Calu3 (cell line): ENCODE data around the gene PTAFR. TPM values are rescaled to one million over a fixed set of nuclear protein-coding genes. Genes with fewer than 3 reads are reported as not detected.

Source experiments
- BruUV-seq: library from RNA; stranded (reverse); fragments of 400-500 nt; replicated peaks from 2 replicates; lab custom pipeline; 2021; lab: Mats Ljungman, UMichigan
- CTCF ChIA-PET: fragments of 300-600 bp; sonication (Branson Sonifier 250); formaldehyde crosslinking; loops from one replicate; lab custom pipeline; 2022; ENCODE audit warnings: antibody characterized with exemption; lab: Charles Lee
- DNase-seq: peaks from one replicate; pipeline ENCODE4 v3.0.0; 2022
- H3K27ac Mint-ChIP-seq: one replicate; pipeline ENCODE4 v1.8.0; 2022; ENCODE audit warnings: mixed read lengths; ENCODE audit not compliant: unreplicated experiment
- H3K27me3 Mint-ChIP-seq: one replicate; pipeline ENCODE4 v1.8.0; 2022; ENCODE audit warnings: mixed read lengths; ENCODE audit not compliant: unreplicated experiment
- H3K36me3 Mint-ChIP-seq: one replicate; pipeline ENCODE4 v1.8.0; 2022; ENCODE audit warnings: mild to moderate bottlenecking, moderate library complexity, mixed read lengths; ENCODE audit not compliant: insufficient read depth, unreplicated experiment
- H3K4me1 Mint-ChIP-seq: one replicate; pipeline ENCODE4 v1.8.0; 2022; ENCODE audit warnings: mild to moderate bottlenecking, low read depth, mixed read lengths; ENCODE audit not compliant: unreplicated experiment
- H3K4me3 Mint-ChIP-seq: one replicate; pipeline ENCODE4 v1.8.0; 2022; ENCODE audit warnings: mild to moderate bottlenecking, low read depth, moderate library complexity, mixed read lengths; ENCODE audit not compliant: unreplicated experiment
- H3K9me3 Mint-ChIP-seq: one replicate; pipeline ENCODE4 v1.8.0; 2022; ENCODE audit warnings: low read depth, mixed read lengths; ENCODE audit not compliant: unreplicated experiment
- CTCF ChIP-seq: fragments of 200-600 bp; IDR thresholded peaks from one replicate; pipeline ENCODE4 v1.8.0; 2022; ENCODE audit warnings: antibody characterized with exemption; ENCODE audit not compliant: unreplicated experiment
- intact Hi-C: fragments of 100-400 bp; cut with micrococcal nuclease; formaldehyde crosslinking; loops from one replicate; pipeline ENCODE4 v1.10.0; 2022; ENCODE audit not compliant: unreplicated experiment
- total RNA-seq: library from RNA; stranded (reverse); gene quantifications from 2 replicates; pipeline ENCODE4 v1.2.3, GENCODE V29; 2022

The PTAFR gene
- total RNA-seq, 1 experiment from 2014 or later: 2.5 TPM

GRCh38 chr1:28159680-28160079, 16.8 kb downstream of the PTAFR start:
- TF ChIP-seq CTCF: no peak
- no TSS peak for BruUV-seq
- no peak for DNase-seq
- CTCF ChIA-PET: interaction anchor here (0.6 kb wide), 1 partner anchor 12 kb away, joined by 3 read pairs; no protein-coding TSS in a partner anchor
- no peaks in the 10 kb centered on the region for H3K36me3 Mint-ChIP-seq
- no peak overlapping the region for H3K27ac Mint-ChIP-seq
- intact Hi-C loops: no loop called here
- H3K4me3 Mint-ChIP-seq: no peak overlapping the region
- no peaks in the 10 kb centered on the region for H3K9me3 Mint-ChIP-seq
- H3K27me3 Mint-ChIP-seq: no peaks in the 10 kb centered on the region
- H3K4me1 Mint-ChIP-seq: no peaks in the 10 kb centered on the region

GRCh38 chr1:28159243-28159642, 17.2 kb downstream of the PTAFR start:
- Mint-ChIP-seq H3K27me3 (no peaks in the 10 kb centered on the region), H3K4me3 (no peak overlapping the region), H3K9me3 (no peaks in the 10 kb centered on the region), H3K4me1 (no peaks in the 10 kb centered on the region), H3K27ac (no peak overlapping the region), H3K36me3 (no peaks in the 10 kb centered on the region)
- CTCF ChIA-PET: no interaction called here
- no peak for DNase-seq
- intact Hi-C loops: no loop called here
- no TSS peak for BruUV-seq
- TF ChIP-seq CTCF: no peak

GRCh38 chr1:28157894-28158293, 18.6 kb downstream of the PTAFR start:
- CTCF ChIA-PET: no interaction called here
- TF ChIP-seq CTCF: no peak
- no peaks in the 10 kb centered on the region for H3K9me3 Mint-ChIP-seq
- BruUV-seq: no TSS peak
- intact Hi-C loops: no loop called here
- H3K4me1 Mint-ChIP-seq: peaks cover 7% of the 10 kb centered on the region
- H3K27me3 Mint-ChIP-seq: no peaks in the 10 kb centered on the region
- no peak overlapping the region for H3K4me3 Mint-ChIP-seq
- H3K27ac Mint-ChIP-seq: no peak overlapping the region
- no peak for DNase-seq
- H3K36me3 Mint-ChIP-seq: no peaks in the 10 kb centered on the region

GRCh38 chr1:28156821-28157220, 19.7 kb downstream of the PTAFR start:
- no peak for DNase-seq
- H3K9me3 Mint-ChIP-seq: no peaks in the 10 kb centered on the region
- H3K36me3 Mint-ChIP-seq: no peaks in the 10 kb centered on the region
- no TSS peak for BruUV-seq
- H3K27ac Mint-ChIP-seq: no peak overlapping the region
- intact Hi-C loops: no loop called here
- H3K4me1 Mint-ChIP-seq: peaks cover 9% of the 10 kb centered on the region
- H3K4me3 Mint-ChIP-seq: no peak overlapping the region
- H3K27me3 Mint-ChIP-seq: no peaks in the 10 kb centered on the region
- TF ChIP-seq CTCF: no peak
- CTCF ChIA-PET: no interaction called here

DNA sequence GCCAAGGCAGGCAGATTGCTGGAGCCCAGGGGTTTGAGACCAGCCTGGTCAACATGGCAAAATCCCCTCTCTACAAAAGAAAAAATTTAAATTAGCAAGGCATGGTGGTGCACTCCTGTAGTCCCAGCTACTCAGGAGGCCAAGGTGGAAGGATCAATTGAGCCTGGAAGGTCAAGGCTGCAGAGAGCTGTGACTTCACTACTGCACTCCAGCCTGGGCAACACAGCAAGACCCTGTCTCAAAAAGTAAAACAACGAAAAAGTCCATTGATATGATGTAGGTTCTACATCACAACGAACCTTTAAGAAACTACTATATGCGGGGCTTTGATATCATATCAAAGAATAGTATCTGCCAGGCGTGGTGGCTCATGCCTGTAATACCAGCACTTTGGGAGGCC, 20.9 kb downstream of the PTAFR start:
- Mint-ChIP-seq H3K27me3 (no peaks in the 10 kb centered on the region), H3K9me3 (no peaks in the 10 kb centered on the region), H3K36me3 (no peaks in the 10 kb centered on the region), H3K4me1 (peaks cover 9% of the 10 kb centered on the region), H3K4me3 (no peak overlapping the region), H3K27ac (no peak overlapping the region)
- intact Hi-C loops: no loop called here
- DNase-seq: no peak
- no TSS peak for BruUV-seq
- TF ChIP-seq CTCF: no peak
- CTCF ChIA-PET: no interaction called here
